Ammon's horn (tissue), 1 donor: ENCODE results near the gene TET3.

Experiments used
- DNase-seq: peaks from one replicate; pipeline ENCODE4 v3.0.0-alpha.2; 2016; ENCODE audit warnings: low spot score

TET3 gene

DNA sequence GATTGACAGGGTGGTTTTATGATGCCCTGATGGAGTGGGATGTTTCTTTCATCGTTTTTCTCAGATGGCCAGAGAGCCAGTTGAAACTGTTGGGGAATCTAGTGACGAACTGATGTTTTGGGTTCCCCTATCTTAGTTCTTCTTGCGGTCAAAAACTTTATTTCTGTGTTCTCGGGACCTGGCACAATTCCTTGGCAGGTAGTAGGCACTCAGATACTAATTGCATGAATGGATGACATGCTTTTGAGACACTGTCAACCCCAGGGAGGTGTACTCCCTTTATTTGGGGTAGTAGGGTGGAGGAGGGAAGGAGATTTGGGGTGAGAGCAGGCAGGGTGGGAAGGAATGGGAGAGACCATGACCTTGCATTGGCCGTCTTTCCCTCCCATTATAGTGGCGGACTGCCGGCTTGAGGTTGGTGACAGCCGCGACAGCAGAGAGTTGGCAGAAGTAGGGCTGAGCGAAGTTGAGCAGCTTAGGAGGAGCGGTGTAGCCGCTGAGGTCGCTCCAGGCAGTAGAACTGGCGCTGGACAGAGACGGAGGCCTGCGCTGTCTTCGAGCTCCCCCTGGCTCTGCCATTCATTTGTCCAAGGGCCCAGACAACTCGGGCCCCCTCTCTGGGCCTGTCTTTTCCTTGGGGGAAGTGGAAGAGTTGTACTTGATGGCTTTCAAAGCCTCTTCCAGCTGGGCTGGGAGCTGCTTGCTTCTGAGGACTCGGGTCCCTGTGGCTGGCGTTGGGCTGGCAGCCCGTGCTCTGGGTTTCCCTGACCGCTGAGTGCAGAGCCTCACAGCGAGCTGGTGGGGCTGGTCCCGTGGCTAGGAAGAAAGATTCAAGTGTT is 2.6 kb downstream of the TET3 start:
- peak; percentile 75 for DNase-seq

DNA sequence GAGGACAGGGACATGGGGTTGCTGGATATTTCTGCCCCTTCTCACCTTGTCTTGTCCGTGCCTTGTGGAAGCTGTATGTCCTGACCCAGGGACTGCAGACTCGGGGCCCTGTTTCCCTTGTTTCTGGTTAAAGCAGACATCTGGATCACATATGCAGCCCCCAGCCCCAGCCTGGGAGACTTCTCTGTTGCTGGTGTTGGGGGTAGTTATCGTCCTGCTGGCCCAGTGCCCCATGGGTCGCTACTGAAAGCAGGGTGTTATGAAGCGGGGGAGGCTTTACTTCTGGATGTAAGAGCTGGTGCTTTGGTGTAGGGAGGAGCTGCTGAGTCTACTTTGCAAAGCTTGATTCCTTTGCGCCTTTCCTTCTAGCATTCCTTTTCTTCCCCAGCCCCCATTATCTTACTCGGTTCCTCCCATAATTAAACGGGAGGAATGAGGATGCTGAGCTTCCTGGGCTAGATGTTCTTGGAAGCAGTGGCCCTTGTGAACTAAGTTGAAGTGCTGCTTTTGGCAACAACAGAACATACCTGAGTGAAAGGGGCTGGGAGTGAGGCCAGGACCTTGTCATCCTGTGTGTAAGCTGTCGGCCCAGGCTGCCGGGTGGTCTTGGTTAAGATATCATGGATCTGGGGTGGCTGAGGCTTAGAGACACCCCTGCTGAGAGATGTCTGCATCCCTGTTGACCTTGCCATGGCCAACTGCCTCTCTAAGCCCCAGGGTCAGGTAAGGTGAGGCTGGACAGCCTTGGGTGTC is 3.4 kb downstream of the TET3 start:
- no peak for DNase-seq

DNA sequence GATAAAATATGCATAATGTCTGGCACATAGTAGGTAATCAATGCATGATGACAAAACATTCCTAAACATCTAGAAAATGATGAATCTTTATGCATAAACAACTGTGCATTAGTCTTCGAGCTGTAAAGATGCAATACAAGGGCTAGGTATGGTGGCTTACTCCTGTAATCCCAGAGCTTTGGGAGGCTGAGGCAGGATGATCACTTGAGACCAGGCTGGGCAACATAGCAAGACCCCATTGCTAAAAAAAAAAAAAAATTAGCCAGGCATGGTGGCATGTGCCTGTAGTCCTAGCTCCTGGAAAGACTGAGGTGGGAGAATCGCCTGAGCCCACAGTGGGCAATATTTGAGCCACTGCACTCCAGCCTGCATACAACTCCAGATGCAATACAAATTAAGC is 5.3 kb downstream of the TET3 start:
- DNase-seq: no peak

DNA sequence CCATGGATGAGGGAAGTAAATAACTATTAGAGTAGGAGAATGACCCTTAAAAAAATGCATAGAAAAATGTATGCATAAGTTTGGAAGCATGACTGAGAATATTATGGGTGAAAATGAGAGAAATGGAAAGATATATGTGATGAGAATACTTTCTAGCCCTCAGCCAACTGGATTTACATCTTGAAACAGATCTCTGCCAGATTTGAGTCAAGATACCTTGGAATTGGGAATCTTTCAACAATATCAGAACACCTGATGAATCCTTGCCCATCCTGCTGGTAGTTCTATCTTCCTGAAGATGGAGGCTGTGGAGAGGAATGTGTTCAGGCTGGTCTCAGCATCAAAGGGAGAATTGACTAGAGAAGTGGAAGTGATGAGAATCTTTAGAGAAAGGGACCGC is 5.8 kb downstream of the TET3 start:
- no peak for DNase-seq

DNA sequence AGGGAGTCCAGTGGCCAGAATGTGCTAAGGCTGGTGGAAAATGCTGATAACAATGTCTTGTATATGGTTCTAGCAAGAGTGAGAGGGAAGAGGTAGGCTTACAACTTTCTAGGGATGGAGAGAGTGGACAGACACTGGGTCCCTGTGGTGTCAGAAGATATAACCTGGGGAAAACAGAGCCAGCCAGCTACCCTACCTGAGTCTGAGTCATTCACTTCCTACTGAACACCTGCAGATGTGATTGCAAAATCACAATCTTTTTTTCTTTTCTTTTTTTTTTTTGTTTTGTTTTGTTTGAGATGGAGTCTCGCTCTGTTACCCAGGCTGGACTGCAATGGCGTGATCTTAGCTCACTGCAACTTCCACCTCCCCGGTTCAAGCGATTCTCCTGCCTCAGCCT is 7.3 kb downstream of the TET3 start:
- DNase-seq: no peak

DNA sequence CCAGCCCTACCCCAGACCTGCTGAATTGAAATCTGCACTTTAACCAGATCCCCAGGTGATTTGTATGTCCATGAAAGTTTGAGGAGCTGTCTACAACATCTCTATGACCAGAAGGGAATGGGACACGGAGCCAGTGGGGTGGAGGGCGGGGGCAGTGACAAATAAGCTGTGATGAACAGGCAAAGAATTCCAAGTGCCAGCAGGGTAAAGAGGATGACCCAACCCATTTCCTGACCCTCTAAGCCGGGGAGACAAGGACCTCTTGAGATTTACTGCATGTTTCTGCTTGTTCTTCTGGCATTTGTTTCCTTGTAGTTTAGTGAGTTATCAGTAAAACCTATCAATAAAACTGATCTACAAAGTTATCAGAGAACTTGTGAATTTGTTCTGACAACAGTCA is 8.7 kb downstream of the TET3 start:
- no peak for DNase-seq

DNA sequence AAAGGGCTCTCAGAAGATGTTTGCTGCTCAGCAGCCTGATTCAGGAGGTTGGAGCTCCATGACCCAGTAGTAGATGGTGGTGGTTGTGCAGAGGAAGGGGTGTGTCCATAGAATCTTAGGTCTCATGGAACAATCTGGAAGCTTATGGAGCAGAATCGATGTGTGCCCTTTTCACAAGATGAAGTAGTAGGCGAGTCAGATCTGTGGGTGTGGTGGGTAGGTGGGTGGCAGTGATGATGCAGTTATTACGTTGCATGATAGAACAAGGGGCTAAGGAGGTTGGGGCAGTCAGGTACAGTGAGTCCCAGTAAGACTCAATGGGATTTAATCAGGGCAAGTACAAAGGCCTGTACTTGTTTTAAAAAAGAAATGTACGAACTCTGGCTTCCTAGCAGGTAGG is 9.1 kb downstream of the TET3 start:
- DNase-seq: no peak

DNA sequence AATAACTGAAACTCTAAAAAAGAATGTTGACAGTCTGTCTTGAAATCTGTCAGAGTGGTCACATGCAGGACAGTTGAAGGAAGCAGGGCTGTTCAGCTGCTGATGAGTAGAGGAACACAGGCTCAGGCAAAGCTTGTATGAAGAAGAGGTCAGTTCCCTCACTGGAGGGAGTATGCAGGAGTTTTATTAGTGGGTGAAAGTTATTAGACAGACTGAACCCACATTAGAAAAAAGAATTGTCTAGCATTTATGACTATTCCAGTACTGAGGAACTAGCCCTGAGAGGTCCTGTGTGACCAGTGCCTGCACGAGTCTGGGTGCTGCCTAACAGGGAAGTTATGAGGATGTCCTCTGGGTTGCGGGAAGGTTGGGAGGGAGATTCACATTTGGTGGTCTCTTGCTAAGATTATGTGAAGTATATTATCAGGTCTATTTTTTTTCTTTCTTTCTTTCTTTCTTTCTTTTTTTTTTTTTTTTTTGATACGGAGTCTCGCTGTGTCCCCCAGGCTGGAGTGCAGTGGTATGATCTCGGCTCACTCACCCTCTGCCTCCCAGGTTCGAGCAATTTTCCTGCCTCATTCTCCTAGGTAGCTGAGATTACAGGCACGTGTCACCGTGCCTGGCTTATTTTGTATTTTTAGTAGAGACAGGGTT is 9.6 kb downstream of the TET3 start:
- DNase-seq: no peak

DNA sequence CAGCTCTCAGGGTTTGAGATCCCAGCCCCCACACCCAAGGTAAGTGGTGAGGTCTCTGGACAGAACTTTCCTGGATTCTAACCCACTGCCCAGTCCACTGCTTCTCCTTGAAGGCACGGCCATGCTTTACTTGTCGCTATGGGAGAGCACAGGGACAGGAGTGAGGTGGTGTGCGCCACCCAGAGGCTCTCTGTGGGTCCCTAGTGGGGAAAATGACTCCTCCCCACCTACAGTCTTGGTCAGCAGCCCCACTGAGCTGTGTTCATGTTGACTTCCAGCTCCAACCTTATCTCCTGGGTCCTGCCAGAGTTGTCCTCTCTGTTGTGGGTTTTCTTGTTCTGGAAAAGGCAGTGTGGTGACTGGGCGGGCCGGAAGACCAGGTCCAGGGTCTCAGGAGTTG is 11.1 kb downstream of the TET3 start:
- no peak for DNase-seq

DNA sequence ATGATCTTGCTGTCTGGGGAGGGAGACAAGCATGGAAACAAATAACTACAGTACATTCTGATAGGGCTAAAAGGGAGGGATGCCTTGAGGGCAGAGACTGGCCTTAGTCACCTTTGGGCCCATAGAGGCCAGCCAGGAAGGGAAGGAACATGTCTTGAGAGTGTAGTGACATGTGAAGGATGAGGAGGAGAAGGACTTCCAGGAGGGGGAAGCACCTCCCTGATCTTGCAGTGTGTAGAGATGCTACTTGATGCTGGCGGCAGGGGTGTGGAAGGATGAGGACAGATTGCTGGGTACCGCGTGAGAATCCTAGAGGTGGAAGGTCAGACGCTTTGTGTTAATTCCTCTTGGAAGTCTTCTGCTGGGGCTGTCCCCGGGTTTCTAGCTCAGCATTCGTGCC is 13.1 kb downstream of the TET3 start:
- DNase-seq: no peak

DNA sequence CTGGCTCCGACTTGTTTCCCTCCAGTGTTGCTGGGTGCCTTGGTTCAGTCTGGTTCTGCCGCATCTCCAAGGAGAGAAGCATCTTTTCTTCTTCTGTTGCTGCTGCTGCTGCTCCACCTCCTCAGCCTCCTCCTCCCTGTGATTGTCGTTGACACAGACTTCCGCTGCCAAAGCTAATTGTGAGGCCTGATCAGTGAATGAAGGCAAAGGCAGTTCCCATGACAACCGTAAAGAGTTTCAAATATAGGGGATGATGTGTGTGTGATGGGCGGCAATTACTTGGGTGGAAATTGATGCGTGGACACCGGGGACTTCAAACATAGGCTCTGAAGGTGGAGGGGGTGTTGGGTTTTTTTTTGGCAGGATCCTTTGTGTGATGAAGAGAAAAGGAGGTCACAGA is 13.7 kb downstream of the TET3 start:
- DNase-seq: peak; percentile 86

DNA sequence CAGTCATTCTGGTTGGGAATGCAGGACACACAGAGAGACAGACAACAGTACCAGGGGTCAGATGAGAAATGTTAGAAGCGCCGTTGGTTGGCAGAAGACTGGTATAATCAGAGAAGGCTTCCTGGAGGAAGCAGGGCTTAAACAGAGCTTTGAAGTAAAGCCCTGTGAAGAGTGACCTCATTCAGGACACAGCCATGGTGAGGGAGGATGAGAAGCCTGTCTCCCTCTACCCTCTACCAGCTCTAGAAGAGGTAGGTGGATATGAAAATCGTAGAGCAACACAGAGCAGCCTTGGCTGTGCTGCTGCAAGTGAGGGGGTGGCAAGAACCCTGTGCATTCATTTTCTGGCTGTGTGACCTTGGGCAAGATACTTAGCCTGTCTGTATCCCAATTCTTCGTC is 14.2 kb downstream of the TET3 start:
- DNase-seq: no peak

DNA sequence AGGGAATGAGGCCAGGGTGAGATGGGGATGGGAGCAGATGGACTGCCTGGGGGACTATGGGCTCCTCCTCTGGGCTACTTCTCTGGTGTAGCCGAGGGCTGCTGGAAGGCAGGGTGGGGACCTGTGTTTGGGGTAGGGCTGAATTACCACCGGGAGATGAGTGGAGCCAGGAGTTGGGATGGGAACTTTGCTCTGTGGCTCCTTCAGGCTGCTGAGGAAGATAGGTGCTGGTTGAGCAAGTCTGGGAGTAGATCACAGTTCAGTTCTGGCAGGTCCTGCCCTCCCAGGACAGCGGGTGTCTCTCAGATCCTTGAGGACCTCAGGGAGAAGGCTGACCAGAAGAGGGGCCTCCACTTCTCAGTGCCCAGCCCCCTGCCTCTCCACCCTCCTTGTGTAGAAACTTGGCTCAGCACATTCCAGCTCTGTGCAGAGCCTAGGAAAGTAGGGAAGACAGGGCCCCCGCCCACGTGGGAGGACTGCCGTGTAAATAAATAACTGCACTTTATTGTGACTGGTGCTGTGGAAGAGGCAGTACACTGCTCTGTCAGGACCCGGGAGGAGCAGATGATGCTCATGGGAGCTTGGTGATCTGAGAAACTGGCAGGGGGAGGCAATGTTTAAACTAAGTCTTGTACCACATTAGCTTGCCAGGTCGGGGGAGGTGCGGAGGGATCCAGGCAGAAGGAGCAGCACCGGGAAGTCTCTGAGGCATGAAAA is 15.3 kb downstream of the TET3 start:
- no peak for DNase-seq

DNA sequence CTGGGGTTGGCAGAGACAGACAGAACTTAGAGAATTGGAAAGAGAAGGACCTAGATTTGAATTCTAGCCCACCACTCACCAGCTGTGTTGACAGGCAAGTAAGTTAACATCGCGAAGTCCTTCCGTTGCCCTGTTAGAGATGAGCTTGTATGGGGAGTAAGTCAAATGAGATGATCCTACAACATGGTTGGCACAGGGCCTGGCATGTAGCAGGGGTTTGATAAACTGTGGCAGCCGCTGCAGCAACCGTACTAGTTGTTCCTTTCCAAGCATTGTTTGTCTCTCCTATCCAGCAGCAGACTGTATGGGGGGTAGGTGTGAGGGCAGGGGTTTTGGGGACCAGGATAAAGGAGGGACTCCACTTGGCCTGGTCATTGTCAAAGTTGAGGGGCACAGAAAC is 16.0 kb downstream of the TET3 start:
- DNase-seq: no peak

DNA sequence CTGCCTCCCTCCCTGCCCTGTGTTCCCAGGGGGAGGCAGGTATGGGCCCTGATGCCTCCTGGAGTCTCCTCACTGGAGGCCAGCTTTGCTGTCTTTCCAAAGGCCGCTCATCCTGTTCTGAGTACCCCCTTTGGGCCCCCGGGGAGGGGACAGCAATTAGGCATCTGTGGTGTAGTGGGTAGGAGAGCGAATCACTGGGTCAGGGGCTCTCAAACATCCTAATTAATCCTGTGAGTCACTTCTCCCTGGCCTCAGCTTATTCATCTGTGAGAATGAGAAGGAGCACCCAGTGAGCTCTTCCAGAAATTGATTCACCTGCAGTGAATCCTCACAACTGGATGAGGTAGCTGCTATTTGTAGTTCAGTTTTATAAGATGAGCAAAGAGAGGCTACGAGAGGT is 16.4 kb downstream of the TET3 start:
- DNase-seq: no peak

DNA sequence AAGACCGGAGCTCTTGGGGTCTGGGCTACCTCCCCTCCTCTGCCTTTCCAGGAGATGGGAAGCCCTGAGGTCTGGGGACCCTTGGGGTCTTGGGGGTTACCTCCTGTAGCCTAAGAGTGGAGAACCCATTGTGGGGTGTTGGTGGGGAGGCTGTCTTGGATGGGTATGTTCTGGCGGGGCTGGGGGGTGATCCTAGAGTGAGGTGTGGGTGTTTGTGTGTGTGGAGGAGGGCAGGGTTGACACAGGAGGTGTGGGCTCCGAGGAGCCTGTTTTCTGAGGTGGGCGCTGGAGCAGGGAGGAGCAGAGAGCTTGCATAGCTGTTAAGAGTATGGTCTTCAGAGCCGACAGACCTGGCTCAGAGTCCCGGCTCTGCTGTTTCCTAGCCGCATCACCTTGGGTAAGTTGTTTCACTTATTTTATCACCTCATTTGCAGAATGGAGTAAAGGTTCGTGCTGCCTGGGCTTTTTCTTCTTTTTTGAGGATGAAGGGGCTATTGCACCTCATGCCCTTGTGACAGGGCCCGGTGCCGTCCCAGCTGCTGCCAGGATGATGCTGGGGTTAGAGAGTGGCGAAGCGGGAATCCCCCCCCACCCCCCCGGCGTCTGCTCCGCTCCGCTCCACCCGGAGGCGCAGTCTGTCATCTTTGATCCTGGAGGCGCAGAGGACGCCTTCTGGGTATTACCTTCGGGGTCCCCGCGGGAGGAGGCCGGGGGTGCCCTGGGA is 17.2 kb downstream of the TET3 start:
- DNase-seq: no peak

DNA sequence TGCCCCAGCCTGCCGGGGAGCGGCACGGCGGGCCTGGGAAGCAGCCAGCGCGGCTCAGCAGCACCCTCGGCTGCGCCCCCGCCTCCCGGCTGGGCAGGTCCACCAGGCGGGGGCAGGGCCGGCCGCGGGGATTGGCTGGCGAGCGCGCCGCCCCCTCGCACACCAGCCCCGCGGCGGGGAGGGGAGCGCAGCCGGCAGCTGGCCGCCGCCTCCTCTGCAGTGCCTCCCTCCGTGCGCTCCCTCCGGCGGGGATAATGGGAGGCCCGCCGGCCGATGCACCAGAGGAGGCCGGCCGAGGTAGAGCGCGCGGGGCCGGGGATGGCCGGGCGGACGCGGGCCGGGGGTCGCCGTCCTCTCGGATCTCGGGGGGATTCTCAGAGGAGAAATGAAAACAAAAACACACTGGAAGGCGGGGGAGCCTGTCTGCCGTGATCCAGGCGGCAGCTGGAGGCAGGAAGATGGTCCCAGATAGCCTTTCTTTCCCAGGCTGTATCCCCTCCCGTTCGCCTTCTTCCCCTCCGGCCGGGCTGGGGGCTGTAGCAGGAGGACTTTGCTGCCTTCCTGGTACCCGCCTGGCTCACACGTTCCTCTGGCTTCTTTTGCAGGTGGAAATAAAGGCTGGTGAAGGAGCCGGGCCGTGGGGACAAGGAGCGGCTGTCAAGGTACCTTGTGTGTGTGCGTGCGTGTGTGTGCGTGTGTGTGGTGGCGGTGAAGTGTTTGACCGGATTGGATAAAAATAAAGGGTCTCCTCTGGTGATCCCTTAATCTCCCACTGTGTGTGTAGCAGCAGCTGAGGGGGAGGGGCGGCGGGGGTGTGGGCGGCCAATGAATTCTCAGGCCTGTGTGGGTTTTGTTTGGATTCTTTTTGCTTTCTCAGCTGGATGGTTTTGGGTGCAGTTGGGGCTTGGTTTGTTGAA is 18.1 kb downstream of the TET3 start:
- DNase-seq: peak; percentile 95

DNA sequence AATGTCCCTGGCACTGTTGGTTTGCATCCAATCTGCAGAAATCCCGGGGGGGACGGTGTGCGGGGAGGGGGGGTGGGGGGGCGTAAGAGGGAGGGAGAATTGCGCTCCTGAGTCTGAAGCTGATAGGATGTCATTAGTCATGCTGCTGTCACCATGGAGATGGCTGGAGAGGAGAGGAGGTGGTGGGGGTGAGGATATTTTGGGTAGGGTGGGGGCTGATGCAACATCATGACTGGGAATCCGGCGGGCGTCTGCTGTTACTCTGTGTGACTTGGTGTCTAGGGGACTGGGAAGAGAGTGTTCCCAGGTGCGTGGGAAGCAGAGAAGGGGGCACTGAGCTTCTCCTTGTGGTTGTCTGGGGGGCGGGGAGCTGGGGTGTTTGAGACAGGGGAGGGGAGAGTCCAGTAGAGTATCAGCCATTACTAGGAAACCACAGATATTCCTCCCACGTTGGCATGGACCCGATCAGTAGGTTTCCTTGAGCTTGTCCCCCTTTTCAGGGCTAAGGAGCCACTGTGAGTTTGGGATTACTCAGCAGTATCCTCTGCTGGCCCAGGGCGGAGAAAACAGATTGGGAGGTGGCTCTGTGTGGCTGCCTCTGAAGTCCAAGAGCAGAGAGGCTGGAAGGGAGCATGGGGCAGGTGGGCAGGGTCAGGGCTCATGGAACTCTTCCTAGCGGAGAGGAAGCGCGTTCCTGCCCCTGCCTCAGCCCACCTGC is 18.9 kb downstream of the TET3 start:
- DNase-seq: peak; percentile 77

DNA sequence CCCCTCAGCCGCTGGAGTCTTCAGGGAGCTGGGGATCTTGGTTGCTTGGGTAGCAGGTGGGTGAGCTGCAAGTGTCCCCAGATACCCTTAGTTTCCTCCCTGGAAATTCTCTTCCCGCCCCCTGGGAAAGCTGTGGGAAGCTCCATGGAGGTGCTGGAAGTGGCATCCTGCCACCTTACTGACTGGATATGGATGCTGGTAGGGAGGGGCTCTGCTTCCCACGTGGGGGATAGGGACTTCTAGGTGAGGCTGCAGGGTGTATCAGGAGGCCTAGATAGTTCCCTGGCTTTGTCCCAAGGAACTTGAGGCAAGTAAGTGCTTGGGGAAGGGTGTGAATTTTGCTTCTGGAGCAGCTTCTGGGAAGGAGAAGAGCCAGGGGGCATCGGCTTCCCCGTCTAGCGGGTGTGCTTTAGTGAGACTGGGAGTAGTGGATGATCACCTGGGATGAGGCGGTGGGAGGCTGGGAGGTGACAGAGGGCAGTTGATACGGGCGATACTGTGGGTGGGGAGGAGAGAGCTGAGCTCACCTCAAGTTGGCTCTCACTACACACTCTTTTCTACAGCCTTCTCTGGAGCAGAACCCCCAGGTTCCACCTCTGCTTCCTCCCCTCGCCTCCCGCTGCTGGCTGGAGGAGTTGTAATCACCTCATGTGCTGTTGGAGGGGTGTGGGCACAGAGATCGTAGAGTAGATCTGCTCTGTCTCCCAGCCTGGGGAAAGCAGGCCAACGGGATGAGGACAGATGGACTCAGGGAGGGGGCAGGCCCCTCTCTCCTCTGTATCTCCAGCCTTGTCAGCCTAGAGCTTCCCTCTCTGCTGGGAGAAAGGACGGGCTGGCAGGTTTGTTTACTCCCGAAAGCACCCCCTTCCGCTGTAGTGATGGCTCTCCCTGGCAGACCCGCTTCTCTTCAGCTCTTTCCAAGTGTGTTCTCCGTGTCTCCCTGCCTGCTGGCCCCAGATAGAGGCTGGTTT is 19.8 kb downstream of the TET3 start:
- DNase-seq: no peak
